Activated CD8-positive, alpha-beta T cell treated with anti-CD3 and anti-CD28 coated beads, Interleukin-2, amount 10 ng/mL, durations not matched to agents 7 days and 5 days (primary cell): ENCODE measurements around the gene RNF41. TPM values are rescaled to one million over a fixed set of nuclear protein-coding genes. Genes with fewer than 3 reads are reported as not detected.
"Not testable (repeated sequence)": the region's sequence is repeated elsewhere in the genome, so short reads cannot be mapped to it uniquely, and the experiment has no call there.

ENCODE experiments used
- ATAC-seq: fragments of 150-1000 bp; cut with Tn5 transposase; one replicate; pipeline ENCODE4 v1.10.0; 2021; ENCODE audit warnings: moderate library complexity
- CTCF ChIA-PET: fragments of 350-600 bp; sonication (Branson Sonifier 250); formaldehyde crosslinking; loops from one replicate; lab custom pipeline; 2021; ENCODE audit warnings: antibody characterized with exemption; lab: Charles Lee
- POLR2A ChIA-PET: fragments of 350-600 bp; sonication (Branson Sonifier 250); formaldehyde crosslinking; loops from one replicate; lab custom pipeline; 2021; ENCODE audit warnings: antibody characterized with exemption; lab: Charles Lee
- DNase-seq: peaks from one replicate; pipeline ENCODE4 v3.0.0-alpha.2; 2020
- H3K27ac Mint-ChIP-seq: one replicate; pipeline ENCODE4 v1.8.0; 2021; ENCODE audit warnings: mild to moderate bottlenecking, mixed read lengths
- H3K27me3 Mint-ChIP-seq: one replicate; pipeline ENCODE4 v1.8.0; 2021; ENCODE audit warnings: low read depth, mixed read lengths
- H3K36me3 Mint-ChIP-seq: one replicate; pipeline ENCODE4 v1.8.0; 2021; ENCODE audit warnings: low read depth, mixed read lengths
- H3K4me1 Mint-ChIP-seq: one replicate; pipeline ENCODE4 v1.8.0; 2021; ENCODE audit warnings: low read depth, mixed read lengths
- H3K4me3 Mint-ChIP-seq: one replicate; pipeline ENCODE4 v1.8.0; 2021; ENCODE audit warnings: mild to moderate bottlenecking, mixed read lengths
- H3K9me3 Mint-ChIP-seq: one replicate; pipeline ENCODE4 v1.8.0; 2022; ENCODE audit warnings: mixed read lengths; ENCODE audit not compliant: insufficient read depth
- total RNA-seq, 2 experiments: library from RNA; stranded (reverse); gene quantifications; one replicate each; pipeline ENCODE4 v1.2.3, GENCODE V29; 2021

The RNF41 gene
- total RNA-seq, 2 experiments from 2014 or later: 27.9 to 32.9 TPM

DNA sequence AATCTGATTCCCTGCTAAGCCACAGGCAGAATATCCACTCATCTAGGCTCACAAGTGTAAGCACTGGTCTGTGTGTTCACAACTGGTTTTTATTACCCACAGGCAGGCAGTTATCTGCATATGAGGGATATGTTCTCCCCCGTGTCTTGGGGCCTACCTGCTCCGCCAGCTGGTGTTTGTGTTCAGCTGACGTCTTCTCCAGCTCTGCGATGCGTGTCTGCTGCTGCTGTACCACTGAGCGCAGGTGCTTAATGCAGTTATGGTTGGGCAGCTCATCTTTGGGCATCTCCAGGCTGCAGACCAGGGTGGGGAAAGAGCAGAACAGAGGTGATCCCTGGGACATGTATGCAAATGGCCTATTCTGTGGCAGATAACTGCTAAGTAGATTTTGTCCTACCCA lies 13.7 kb downstream of the RNF41 start:
- no peaks in the 10 kb centered on the region for H3K9me3 Mint-ChIP-seq
- H3K4me3 Mint-ChIP-seq: no peak overlapping the region
- DNase-seq (no peak), ATAC-seq (no peak)
- no peaks in the 10 kb centered on the region for H3K27me3 Mint-ChIP-seq
- ChIA-PET CTCF (interaction anchor here (0.8 to 4.7 kb wide), 7 partner anchors 10 to 256 kb away, joined by 3 to 45 read pairs (median 7); partner anchors contain the start of genes ANKRD52, IL23A and RNF41), POLR2A (interaction anchor here (1.0 to 1.1 kb wide), 2 partner anchors 14 to 108 kb away, joined by 3 to 5 read pairs; partner anchors contain the start of genes CNPY2 and RNF41)
- peaks cover 48% of the 10 kb centered on the region for H3K36me3 Mint-ChIP-seq
- no peak overlapping the region for H3K27ac Mint-ChIP-seq
- no peaks in the 10 kb centered on the region for H3K4me1 Mint-ChIP-seq

- peak; percentile 62 for ATAC-seq
- Mint-ChIP-seq H3K4me3 (no peak overlapping the region), H3K9me3 (no peaks in the 10 kb centered on the region), H3K4me1 (no peaks in the 10 kb centered on the region), H3K27me3 (no peaks in the 10 kb centered on the region), H3K27ac (no peak overlapping the region), H3K36me3 (peaks cover 40% of the 10 kb centered on the region)
- peak; percentile 56 for DNase-seq
- CTCF ChIA-PET: interaction anchor here (0.7 to 4.7 kb wide), 14 partner anchors 9 to 257 kb away, joined by 3 to 45 read pairs (median 6); partner anchors contain the start of genes COQ10A, IL23A, RNF41 and SMARCC2
- POLR2A ChIA-PET: interaction anchor here (0.7 to 1.0 kb wide), 3 partner anchors 15 to 63 kb away, joined by 3 to 5 read pairs (median 3); partner anchors contain the start of genes RNF41 and SMARCC2
Observed at GRCh38 chr12:56206452-56207166, 15.1 kb downstream of the RNF41 start.

DNA sequence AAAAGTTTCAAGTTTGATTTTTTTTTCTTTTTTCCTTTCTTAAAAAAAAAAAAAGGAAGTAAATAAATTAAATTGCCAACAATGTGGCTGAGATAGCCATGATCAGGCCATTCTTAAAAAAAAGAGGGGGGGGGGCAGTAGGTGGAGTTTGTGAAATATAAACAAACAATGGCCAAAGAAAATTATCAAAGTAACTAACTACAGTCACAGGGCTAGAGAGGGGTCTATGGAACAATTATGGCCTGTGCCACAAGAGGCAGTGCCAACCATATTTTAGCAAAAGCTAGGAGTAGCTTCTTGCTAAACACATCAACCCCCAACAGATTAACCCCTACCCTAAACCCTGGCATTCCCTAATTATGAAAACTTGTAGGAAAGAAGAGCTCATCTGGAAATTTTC lies 16.3 kb downstream of the RNF41 start:
- ATAC-seq (peak; percentile 41), DNase-seq (no peak)
- CTCF ChIA-PET: interaction anchor here (0.9 to 4.7 kb wide), 12 partner anchors 11 to 259 kb away, joined by 3 to 45 read pairs (median 4); partner anchors contain the start of genes COQ10A, RNF41, SMARCC2 and STAT2
- no peaks in the 10 kb centered on the region for H3K27me3 Mint-ChIP-seq
- no peaks in the 10 kb centered on the region for H3K9me3 Mint-ChIP-seq
- POLR2A ChIA-PET: interaction anchor here (0.6 to 0.7 kb wide), 2 partner anchors 14 to 218 kb away, joined by 3 read pairs; no protein-coding TSS in a partner anchor
- peaks cover 33% of the 10 kb centered on the region for H3K36me3 Mint-ChIP-seq
- H3K4me1 Mint-ChIP-seq: no peaks in the 10 kb centered on the region
- H3K4me3 Mint-ChIP-seq: no peak overlapping the region
- H3K27ac Mint-ChIP-seq: no peak overlapping the region

- Mint-ChIP-seq H3K9me3 (no peaks in the 10 kb centered on the region), H3K4me3 (no peak overlapping the region), H3K27ac (no peak overlapping the region), H3K4me1 (no peaks in the 10 kb centered on the region), H3K27me3 (no peaks in the 10 kb centered on the region), H3K36me3 (peaks cover 24% of the 10 kb centered on the region)
- ChIA-PET CTCF (interaction anchor here (0.9 to 1.4 kb wide), 4 partner anchors 12 to 107 kb away, joined by 3 to 5 read pairs (median 4); partner anchors contain the start of genes ANKRD52 and ZC3H10), POLR2A (no interaction called here)
- ATAC-seq (no peak), DNase-seq (no peak)
Observed at GRCh38 chr12:56204275-56204674, 17.4 kb downstream of the RNF41 start.

DNA sequence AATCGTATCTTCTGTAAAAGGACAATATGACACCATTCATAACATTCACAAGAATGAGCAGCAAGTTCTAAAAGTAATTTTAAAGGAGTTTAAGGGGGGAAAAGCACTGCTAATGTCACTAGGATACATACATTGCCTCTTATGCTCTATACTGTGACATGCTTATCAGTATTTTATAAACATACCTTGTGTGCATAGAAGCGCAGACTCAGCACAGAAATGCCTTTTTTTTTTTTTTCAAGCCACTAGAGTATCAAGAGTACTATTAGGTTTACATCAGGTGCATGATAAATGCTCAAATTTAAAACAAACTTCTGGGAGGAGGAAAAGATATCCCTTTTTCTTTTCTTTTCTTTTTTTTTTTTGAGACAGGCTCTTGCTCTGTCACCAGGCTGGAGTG lies 18.9 kb downstream of the RNF41 start:
- peaks cover 17% of the 10 kb centered on the region for H3K36me3 Mint-ChIP-seq
- ATAC-seq (no peak), DNase-seq (no peak)
- ChIA-PET POLR2A (no interaction called here), CTCF (interaction anchor here (1.6 to 3.2 kb wide), 3 partner anchors 10 to 64 kb away, joined by 3 to 13 read pairs (median 4); partner anchors contain the start of gene SMARCC2)
- H3K4me1 Mint-ChIP-seq: no peaks in the 10 kb centered on the region
- H3K27me3 Mint-ChIP-seq: no peaks in the 10 kb centered on the region
- H3K27ac Mint-ChIP-seq: no peak overlapping the region
- no peaks in the 10 kb centered on the region for H3K9me3 Mint-ChIP-seq
- H3K4me3 Mint-ChIP-seq: no peak overlapping the region

- no peaks in the 10 kb centered on the region for H3K27me3 Mint-ChIP-seq
- ATAC-seq: no peak
- no peak overlapping the region for H3K27ac Mint-ChIP-seq
- ChIA-PET CTCF (interaction anchor here (1.1 to 3.2 kb wide), 5 partner anchors 10 to 65 kb away, joined by 3 to 13 read pairs (median 4); partner anchors contain the start of genes ANKRD52, RNF41 and SMARCC2), POLR2A (interaction anchor here (1.3 kb wide), 2 partner anchors 20 to 113 kb away, joined by 4 read pairs; partner anchors contain the start of genes CNPY2 and RNF41)
- H3K4me3 Mint-ChIP-seq: no peak overlapping the region
- H3K9me3 Mint-ChIP-seq: no peaks in the 10 kb centered on the region
- DNase-seq: no peak
- peaks cover 13% of the 10 kb centered on the region for H3K36me3 Mint-ChIP-seq
- no peaks in the 10 kb centered on the region for H3K4me1 Mint-ChIP-seq
Observed at GRCh38 chr12:56202366-56202765, 19.4 kb downstream of the RNF41 start.

- no peak for DNase-seq
- Mint-ChIP-seq H3K36me3 (peaks cover 7% of the 10 kb centered on the region), H3K4me3 (no peak overlapping the region), H3K27ac (no peak overlapping the region), H3K27me3 (no peaks in the 10 kb centered on the region), H3K9me3 (no peaks in the 10 kb centered on the region), H3K4me1 (peaks cover 2% of the 10 kb centered on the region)
- ChIA-PET CTCF (interaction anchor here (2.1 to 2.9 kb wide), 2 partner anchors 8 to 10 kb away, joined by 8 to 14 read pairs; partner anchors contain the start of gene SMARCC2), POLR2A (no interaction called here)
- ATAC-seq: no peak
Observed at GRCh38 chr12:56198836-56199235, 22.9 kb downstream of the RNF41 start.

DNA sequence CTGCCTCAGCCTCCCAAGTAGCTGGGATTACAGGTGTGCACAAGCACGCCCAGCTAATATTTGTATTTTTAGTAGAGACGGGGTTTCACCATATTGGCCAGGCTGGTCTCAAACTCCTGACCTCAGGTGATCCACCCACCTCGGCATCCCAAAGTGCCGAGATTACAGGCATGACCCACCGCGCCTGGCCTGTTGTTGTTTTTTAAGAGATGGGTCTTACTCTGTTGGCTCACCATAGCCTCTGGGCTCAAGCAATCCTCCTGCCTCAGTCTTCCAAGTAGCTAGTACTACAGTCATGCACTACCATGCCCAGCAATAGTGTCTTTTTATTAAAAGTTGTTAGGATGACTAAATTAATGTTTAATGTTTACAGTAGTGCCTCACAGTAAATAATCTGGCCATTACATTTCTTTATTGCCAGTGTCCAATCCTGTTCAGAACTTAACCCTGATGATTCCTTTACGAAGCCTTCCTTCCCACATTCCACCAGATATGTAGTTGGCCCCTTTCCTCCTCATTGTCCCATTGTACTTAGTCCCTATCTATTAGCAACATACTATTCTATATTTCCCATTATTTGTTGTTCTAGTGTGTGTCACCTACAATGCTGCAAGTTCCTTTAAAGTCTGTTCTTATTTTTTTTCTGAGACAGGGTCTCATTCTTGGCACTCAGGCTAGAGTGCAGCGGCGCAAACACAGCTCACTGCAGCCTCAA lies 23.6 kb downstream of the RNF41 start:
- Mint-ChIP-seq H3K27ac (no peak overlapping the region), H3K4me1 (peaks cover 7% of the 10 kb centered on the region)
- POLR2A ChIA-PET: no interaction called here

DNA sequence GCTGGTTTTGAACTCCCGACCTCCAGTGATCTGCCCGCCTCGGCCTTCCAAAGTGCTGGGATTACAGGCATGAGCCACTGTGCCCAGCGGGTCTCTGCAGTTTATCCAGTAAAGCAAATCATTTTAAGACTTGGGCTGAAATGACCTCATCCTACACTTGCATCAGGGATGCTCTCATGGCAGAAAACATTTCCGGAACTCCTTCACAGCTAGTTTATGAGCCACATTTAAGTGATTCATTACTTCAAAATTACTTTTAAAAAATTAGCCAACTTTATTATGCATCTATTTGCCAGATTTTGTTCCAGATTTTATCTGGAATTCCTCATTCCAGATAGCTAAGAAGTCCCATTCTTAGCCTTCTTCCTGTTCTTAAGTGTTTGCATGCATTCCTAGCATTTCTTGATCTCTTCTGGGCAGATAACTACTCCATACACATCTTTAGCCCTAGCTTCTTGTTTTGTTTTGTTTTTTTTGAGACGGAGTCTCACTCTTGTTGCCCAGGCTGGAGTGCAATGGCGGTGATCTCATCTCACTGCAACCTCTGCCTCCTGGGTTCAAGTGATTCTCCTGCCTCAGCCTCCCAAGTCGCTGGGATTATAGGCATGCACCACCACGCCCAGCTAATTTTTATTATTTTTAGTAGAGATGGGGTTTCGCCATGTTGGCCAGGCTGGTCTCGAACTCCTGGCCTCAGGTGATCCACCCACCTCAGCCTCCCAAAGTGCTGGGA lies 24.7 kb downstream of the RNF41 start:
- DNase-seq, POLR2A ChIA-PET, H3K27ac Mint-ChIP-seq, H3K27me3 Mint-ChIP-seq, H3K4me3 Mint-ChIP-seq, H3K9me3 Mint-ChIP-seq, ATAC-seq: not testable (repeated sequence)
- H3K4me1 Mint-ChIP-seq: peaks cover 15% of the 10 kb centered on the region
- CTCF ChIA-PET: interaction anchor here (0.6 to 2.9 kb wide), 6 partner anchors 8 to 267 kb away, joined by 3 to 14 read pairs (median 6); partner anchors contain the start of genes RNF41 and SMARCC2
- H3K36me3 Mint-ChIP-seq: peaks cover 13% of the 10 kb centered on the region

More for the DNA sequence above, 23.6 kb downstream of the RNF41 start:
- CTCF ChIA-PET: interaction anchor here (0.6 to 2.9 kb wide), 6 partner anchors 9 to 266 kb away, joined by 3 to 14 read pairs (median 6); partner anchors contain the start of genes RNF41, SMARCC2 and ZC3H10
- Mint-ChIP-seq H3K36me3 (peaks cover 12% of the 10 kb centered on the region), H3K4me3 (no peak overlapping the region), H3K27me3 (no peaks in the 10 kb centered on the region), H3K9me3 (no peaks in the 10 kb centered on the region)
- no peak for DNase-seq
- no peak for ATAC-seq

DNA sequence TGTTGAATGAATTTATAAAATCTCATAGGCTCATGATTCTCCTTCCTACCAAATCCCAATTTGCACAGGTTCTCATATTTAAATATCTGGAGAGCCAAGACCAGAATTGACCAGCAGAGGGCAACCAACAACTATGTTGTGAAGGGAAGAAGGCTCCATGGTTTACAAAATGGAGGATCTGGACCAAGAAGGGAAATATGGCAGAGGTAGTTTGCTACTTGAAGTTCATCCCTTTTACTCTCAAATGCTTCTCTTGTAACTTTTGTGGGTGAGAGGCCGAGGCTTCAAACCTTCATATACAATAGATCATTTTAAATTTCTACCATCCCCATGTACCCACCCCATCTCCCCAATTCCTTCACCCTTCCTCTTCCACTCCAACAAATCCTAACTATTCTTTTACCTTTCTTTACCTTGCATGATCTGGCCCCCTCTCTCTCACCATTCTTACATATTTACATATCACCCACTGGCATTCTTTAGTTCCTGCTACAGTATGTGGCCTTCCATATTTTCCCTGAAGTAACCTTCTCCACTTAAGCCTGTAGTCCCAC lies 28.6 kb downstream of the RNF41 start:
- no peak for ATAC-seq

More for the DNA sequence above, 28.6 kb downstream of the RNF41 start:
- H3K4me3 Mint-ChIP-seq: no peak overlapping the region
- ChIA-PET POLR2A (interaction anchor here (1.2 kb wide), 1 partner anchor 241 kb away, joined by 5 read pairs; no protein-coding TSS in a partner anchor), CTCF (interaction anchor here (0.7 to 6.7 kb wide), 13 partner anchors 9 to 271 kb away, joined by 3 to 148 read pairs (median 5); partner anchors contain the start of genes ESYT1, IL23A, RNF41 and ZC3H10)
- peaks cover 19% of the 10 kb centered on the region for H3K36me3 Mint-ChIP-seq
- no peaks in the 10 kb centered on the region for H3K9me3 Mint-ChIP-seq
- H3K27me3 Mint-ChIP-seq: no peaks in the 10 kb centered on the region
- peak overlapping the region; percentile 47 for H3K27ac Mint-ChIP-seq
- peak; percentile 89 for DNase-seq
- peaks cover 26% of the 10 kb centered on the region for H3K4me1 Mint-ChIP-seq
